Calu3 (cell line): ENCODE results near the gene SHLD3. TPM values are rescaled to one million over a fixed set of nuclear protein-coding genes. Genes with fewer than 3 reads are reported as not detected.

Experiments used
- total RNA-seq: library from RNA; stranded (reverse); gene quantifications from 2 replicates; pipeline ENCODE4 v1.2.3, GENCODE V29; 2022

SHLD3 gene
- total RNA-seq, 1 experiment from 2014 or later = 4.5 TPM

Other genes with a start within 250 kb of the SHLD3 start
- 0.86 and 1.2 TPM in 2 replicates for gene ADAMTS6, start 143.1 kb upstream of the SHLD3 start, total RNA-seq
- 42.7 and 45.2 TPM in 2 replicates for gene CENPK, start 61.9 kb upstream of the SHLD3 start, total RNA-seq
- 28.0 and 32.5 TPM in 2 replicates for gene PPWD1, start 61.7 kb upstream of the SHLD3 start, total RNA-seq
- 12.0 and 12.5 TPM in 2 replicates for gene TRIM23, start 694 bp upstream of the SHLD3 start, total RNA-seq
- 27.6 and 28.2 TPM in 2 replicates for gene TRAPPC13, start within 50 bp of the SHLD3 start, total RNA-seq
- 3.9 and 6.8 TPM in 2 replicates for gene SGTB, start 97.1 kb downstream of the SHLD3 start, total RNA-seq
- gene NLN, start 97.2 kb downstream of the SHLD3 start, total RNA-seq = 47.9 and 48.0 TPM in 2 replicates